ENCODE data around the gene LRTM1.

Gene LRTM1

DNA sequence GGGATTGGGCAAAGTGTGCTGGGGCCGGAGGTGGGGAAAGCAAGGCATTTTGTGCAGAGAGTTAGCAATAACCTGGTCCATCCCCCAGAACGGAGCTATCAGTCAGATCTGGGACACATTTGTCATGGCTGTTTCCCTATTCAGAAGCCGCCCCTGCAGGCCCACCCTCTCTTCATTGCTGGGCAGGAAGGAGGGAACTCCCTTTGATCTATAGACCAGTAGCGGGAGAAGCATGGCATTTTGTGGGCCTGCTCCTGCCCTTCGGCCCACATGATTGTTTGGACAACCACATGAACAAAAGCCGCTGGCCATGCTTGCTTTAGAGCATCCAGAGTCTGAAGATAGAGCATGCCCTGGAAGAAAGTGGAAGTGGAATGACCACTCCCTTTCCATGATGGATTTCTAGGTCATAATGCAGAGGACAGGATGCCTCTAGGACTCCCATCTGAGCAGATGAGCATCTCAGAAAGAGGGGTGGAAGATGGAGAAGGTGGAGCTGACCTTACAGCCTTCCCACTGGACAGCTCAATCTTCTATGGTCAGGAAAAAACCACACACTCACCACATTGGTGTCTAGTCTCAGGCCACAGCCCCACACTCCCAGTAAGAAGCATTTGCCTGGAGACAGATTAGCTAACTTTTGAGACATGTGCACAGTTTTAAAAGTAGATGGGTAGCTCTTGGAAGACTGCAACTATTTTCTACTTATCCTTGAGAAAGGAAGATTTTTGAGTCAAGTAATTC lies 11.9 kb upstream of the LRTM1 start:
- no peak for DNase-seq

- no peak for DNase-seq
These were observed 8.7 kb upstream of the LRTM1 start for GRCh38 chr3:54936561-54936960.

GRCh38 chr3:54935869-54936268 lies 8.0 kb upstream of the LRTM1 start:
- no peak for DNase-seq

GRCh38 chr3:54932606-54933005 lies 4.7 kb upstream of the LRTM1 start:
- DNase-seq: no peak

DNA sequence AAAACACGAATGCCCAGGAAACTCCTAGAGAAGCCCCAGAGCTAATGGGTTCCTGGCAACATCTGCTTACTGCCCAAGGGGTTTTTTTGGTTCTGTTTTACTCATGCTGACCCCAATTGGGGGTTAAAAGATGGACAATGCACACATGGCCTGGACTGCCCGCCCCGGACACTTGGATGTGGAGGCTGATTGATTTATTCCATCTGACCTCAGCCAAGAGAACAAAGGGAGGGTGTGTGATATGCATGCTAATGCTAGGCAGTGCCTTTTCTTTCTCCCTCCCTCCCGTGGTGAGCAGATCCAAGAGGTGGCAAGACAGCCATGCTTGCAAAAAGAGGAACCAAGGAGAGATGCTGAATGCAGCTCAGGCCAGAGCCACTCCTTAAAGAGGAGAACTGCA lies 3.3 kb upstream of the LRTM1 start:
- DNase-seq: no peak

DNA sequence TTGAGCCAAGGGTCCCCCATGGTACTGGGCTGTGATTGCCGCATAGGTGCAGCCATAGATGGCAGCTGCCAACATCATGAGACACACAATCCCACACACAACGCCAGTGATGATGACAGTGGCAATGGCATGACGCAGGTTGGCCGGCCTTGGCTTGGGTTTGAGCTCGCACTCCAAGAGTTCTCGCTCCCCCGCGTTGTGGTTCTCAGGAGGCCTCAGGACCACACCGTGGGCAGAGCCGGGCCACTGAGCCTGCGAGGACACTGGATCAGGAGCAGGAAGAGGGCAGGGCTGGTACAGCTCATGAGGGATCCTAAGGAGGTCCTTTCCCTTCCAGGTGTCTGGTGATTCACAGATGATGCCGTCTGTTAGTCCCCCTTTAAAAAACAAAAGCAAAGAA lies 9.3 kb downstream of the LRTM1 start:
- no peak for DNase-seq

DNA sequence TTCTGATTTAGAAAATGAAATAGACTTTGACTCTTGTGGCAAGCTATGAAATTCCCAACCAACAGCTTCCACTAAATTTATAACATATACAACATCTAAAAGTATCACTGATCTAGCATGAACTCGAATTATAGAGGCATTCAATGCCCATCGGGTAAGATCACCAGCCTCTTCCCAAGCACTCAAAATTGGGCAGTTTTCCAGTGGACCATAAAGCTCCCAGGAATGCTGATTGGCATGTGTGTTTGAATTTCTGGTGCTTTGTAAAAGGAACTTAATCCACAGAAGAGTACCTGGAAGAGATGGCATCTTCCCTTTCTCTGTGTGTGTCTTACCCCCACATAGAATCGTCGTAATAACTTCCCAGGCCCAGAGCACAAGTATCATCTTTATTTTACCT lies 10.0 kb downstream of the LRTM1 start:
- no peak for DNase-seq

DNA sequence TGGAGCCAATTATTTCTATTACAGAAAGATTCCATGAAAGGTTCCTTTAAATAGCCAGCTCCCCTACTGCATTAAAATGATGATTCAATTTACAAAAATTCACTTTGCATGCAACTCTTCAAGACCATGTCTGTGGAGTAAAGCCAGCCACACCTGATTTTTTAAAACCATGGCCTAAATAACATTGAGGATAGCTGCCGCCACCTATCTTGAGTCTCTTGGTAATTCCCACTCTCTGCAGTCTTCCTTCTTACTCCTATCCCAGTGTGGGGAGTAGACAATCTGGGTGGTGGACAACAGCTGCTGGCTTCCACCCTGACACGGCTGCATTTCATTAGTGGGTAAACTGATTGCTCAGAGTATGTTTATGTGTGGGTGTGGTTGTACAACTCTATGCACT lies 10.7 kb downstream of the LRTM1 start:
- no peak for DNase-seq

DNA sequence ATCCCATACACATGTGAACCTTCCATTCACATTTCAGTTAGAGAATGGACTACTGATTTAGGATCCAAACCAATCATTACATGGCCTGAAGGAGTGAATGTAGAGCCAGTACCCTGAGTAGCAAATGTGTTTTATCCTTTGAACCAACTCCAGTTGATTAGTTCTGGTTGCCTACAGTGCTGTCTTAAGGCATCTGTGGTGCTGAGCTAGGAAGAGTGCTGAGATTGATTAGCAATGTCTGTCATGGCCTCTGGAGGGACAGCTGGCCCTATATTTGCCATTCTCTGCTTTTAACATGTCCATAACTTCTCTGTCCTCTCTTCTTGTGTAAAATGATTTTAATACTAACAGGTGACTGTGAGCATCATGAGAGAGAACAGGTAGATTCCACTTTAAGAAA lies 11.1 kb downstream of the LRTM1 start:
- no peak for DNase-seq

DNA sequence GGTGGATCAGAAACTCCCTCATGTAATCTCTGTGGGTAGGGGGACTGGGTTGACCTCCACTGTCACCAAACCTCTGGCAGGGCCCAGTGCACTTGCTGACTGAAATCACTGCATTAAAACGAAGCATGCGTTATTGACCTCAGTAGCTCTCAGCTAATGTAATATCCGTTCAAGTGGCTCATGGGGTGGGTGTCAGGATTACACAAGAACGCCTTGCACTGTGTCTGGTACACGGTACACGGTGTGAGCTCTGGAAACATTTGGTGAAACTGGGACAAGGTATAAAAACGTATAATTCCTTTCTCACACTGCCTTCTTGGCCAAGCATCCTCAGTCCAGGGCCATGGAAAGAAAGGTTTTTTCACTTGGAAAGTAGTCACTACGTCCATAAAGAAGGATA lies 11.9 kb downstream of the LRTM1 start:
- DNase-seq: no peak

DNA sequence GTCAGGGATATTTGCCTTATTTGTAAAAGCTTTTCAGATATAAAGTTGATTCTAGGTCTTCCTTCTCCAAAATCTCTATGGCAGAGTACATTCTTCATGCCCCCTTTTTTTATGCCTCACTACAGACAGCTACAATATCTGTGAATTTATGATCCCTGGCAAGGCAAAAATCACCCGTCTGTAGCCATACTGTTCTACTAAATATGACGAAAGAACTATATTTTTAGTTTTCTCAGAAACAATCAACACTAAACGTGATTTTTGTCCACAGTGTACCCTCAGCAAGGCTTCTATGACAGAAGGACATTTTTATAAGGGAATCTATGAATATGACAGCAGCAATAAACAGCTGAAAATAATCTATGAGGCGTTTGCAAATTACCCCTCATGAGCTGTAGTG lies 12.7 kb downstream of the LRTM1 start:
- no peak for DNase-seq

DNA sequence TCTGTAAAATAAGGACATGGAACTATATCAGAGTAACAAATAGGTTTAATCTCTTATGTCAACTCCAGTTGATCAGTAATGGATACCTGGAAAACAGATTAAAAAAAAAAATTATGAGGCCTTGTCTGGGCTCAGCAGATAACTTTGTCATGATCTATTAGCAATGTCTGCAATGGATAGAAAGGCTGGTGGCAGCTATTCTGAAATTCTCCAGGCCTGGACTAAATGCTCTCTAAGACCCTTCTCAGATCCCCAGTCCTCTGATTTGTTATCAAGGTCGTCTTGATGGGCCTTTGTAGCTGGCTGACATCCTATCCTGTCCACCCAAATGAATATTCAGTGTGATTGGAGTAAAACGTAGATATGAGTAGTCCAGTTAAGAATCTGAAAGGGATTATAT lies 13.7 kb downstream of the LRTM1 start:
- DNase-seq: no peak

DNA sequence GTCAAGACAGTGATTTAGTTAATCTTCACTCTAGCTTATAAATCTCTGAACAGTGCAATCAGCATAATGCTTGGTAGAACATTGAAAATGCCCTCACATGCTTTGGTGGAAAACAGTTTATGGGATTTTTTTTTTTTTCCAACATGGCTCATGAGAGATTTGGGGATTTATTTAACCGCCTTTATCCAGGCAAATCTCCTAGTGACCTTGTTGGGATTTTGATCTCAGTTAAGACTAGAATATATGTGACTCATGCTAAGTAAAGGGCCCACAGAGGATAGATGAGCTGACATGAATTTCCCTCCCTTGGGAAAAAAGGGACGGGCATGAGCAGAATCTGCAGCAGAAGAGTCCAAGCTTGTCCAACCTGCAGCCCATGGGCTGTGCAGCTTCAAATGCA lies 18.7 kb downstream of the LRTM1 start:
- no peak for DNase-seq

DNA sequence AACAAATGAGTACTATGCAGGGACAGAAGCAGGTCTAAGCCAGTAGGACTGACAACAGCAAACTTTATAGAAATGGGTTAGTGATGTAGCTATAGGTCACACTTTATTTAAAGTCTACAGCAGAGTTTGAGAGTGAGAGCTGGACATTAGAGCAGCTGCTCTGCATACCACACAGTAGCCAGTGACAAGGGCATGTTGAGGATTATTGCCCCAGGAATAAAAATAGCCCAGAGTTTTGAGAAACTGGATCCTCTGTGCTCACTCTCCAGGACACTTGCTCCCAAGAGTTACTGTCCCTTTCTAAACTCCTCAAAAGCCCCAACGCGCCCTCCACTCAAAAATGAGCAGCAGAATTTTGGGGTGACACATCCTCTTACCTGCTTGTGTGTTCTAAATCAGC lies 21.1 kb downstream of the LRTM1 start:
- no peak for DNase-seq

DNA sequence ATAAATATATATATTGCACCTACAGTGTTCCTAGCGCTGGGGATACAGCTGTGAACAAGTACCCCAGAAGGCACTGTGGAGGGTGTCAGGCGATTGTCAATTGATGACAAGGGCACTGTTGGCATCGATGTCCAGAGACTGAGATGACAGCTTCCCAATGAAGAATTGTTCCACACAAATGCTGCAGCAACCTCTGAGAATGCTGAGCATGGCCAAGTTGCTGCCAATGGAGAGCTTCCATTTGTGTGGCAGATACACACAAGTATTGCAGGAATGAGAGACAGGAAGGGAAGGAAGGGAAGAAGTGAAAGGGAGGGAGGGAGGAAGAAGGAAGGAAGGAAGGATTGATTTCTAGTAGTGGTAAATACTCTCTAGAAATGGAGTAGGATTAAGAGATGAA lies 21.9 kb downstream of the LRTM1 start:
- DNase-seq: no peak

GRCh38 chr3:54905261-54905888 lies 22.5 kb downstream of the LRTM1 start:
- no peak for DNase-seq

GRCh38 chr3:54901906-54902685 lies 25.8 kb downstream of the LRTM1 start:
- no peak for DNase-seq

DNA sequence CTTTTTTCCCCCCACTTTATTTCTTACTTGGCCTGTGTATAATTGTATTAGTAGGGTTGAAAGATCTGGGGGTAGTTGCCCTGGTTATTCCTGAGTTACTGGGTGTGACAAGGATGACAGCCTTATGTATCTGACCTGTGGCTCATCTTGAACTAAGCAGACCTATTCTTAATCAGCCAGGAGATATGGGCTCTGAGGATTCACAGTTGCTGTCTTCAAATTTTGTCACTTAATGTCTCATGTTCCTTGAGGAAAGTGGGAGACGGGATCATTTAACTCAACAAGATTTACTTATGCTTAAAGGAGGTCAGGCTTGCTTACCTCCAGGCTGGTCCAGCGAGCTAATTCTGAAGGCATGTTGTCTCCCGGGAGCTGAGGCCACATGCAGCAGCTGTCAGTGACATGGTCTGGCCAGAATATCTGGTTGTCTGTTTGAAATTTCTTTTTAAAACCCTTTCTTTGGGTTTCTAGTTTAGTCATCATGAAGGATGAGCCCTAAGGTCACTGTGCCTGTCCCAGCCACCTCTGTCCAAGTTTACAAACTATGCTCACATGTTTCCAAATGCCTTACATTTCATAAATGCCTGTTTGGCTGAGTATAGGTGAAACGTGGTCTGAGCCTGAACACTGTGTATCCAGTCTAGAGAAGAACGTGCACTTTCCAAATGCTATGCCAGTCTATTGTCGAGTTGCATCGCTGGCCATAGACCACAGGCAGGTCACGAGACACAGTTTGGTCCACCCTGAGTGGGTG lies 26.8 kb downstream of the LRTM1 start:
- no peak for DNase-seq

DNA sequence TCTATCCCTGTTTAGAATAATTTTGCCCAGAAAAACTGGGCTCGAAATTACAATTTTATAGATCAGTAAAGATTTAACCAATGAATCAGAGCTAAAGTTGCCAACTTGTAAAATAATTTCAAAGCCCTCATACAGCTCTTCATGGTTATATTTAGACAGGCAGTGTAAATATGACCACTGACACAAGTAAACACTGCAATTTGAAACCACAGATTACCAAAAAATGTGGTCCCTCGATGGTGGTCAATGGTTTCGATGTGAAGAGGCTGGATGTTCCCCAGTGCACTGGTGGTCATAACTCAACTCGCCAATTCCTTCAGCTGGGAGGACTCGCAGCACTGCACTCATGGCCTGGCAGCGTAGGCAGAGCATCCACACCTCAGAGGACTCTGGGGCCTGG lies 28.6 kb downstream of the LRTM1 start:
- no peak for DNase-seq

DNA sequence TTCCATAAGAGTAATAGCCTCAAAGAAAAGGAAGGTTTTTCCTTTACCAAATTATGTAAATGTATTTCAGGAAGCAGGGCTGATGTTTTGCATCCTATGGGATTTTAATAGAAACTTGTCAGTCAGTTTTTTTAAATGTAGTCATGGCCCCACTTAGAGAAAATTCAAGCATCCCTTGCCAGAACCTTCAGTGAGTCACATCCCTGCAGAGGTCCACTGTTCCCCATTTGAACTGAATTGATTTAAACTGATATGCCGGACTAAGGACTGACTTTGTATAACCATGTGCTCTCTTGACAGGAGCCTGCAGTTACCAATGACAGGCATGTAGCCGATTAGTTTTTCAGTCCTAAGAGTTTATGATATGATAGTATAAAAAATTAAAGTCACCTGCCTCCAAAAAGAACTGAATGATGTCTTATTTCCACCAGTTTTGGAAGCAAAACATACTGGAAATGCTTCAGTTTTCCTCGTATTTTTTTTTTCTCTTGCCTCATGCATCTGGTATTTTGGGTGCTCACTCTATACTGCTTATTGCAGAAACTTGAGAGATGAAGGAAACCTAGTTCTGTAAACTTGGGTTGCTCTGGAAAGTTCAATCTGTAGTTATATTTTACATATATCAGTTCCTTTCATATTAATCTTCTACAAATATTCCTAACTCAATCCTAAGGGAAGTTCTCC lies 30.7 kb downstream of the LRTM1 start:
- DNase-seq: no peak

GRCh38 chr3:54895613-54896012 lies 32.2 kb downstream of the LRTM1 start:
- DNase-seq: no peak

DNA sequence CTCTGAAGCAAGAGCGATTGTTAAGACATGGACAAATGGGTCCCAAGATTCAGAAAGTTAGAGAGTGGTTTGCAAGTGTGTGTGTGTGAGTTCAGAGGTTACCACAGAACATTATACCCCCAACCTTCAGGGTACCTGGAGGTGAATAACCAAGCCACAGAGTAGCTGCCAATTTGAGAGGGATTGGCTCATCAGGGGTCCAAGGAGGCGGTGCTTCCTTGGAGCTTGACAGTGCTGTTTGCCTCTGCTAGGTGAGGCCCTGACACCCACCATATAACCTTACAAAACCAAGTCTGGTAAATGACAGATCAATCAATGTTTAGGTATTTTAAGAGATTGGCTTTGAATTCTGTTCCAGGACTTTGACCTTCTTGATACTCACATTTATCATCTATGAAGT lies 35.7 kb downstream of the LRTM1 start:
- no peak for DNase-seq

GRCh38 chr3:54891540-54891897 lies 36.3 kb downstream of the LRTM1 start:
- no peak for DNase-seq

All from stimulated activated CD4-positive, alpha-beta T cell treated with anti-CD3 and anti-CD28 coated beads, Interleukin-1b, Interleukin-23, amount 100 ng/mL, for 48 hours (primary cell).